COLO829 (cell line): ENCODE measurements around the gene PLLP.

Source experiments
- DNase-seq: peaks from one replicate; pipeline ENCODE4 v3.0.0; 2012; ENCODE audit warnings: low spot score

Gene PLLP

GRCh38 chr16:57256601-57257395, 27.7 kb downstream of the PLLP start:
- no peak for DNase-seq

GRCh38 chr16:57255686-57256415, 28.6 kb downstream of the PLLP start:
- no peak for DNase-seq

GRCh38 chr16:57253466-57253865, 31.0 kb downstream of the PLLP start:
- DNase-seq: no peak

- DNase-seq: no peak
Observed at GRCh38 chr16:57252148-57252721, 32.2 kb downstream of the PLLP start.

GRCh38 chr16:57251352-57251751, 33.1 kb downstream of the PLLP start:
- DNase-seq: no peak

- no peak for DNase-seq
Observed at GRCh38 chr16:57245472-57246113, 38.9 kb downstream of the PLLP start.

- DNase-seq: peak; percentile 93
Observed at GRCh38 chr16:57244767-57245471, 39.6 kb downstream of the PLLP start, which contains the start of gene ARL2BP. TSS of gene ARL2BP (plus strand) at chr16:57245259. CDS start at chr16:57245368, 109 bp downstream.

- no peak for DNase-seq
Observed at GRCh38 chr16:57244463-57244766, 40.1 kb downstream of the PLLP start.

GRCh38 chr16:57242650-57243049, 41.8 kb downstream of the PLLP start:
- DNase-seq: no peak

GRCh38 chr16:57240851-57241250, 43.6 kb downstream of the PLLP start:
- DNase-seq: no peak

- DNase-seq: no peak
Observed at GRCh38 chr16:57239107-57239506, 45.4 kb downstream of the PLLP start.

GRCh38 chr16:57238682-57239081, 45.8 kb downstream of the PLLP start:
- DNase-seq: no peak

- DNase-seq: no peak
Observed at GRCh38 chr16:57236022-57236350, 48.5 kb downstream of the PLLP start.

GRCh38 chr16:57235128-57236021, 49.1 kb downstream of the PLLP start:
- DNase-seq: no peak

- no peak for DNase-seq
Observed at GRCh38 chr16:57234707-57235092, 49.8 kb downstream of the PLLP start.

- DNase-seq: no peak
Observed at GRCh38 chr16:57233944-57234706, 50.3 kb downstream of the PLLP start.

- no peak for DNase-seq
Observed at GRCh38 chr16:57231821-57232350, 52.6 kb downstream of the PLLP start.

- no peak for DNase-seq
Observed at GRCh38 chr16:57229079-57229478, 55.4 kb downstream of the PLLP start.

- DNase-seq: no peak
Observed at GRCh38 chr16:57226701-57227621, 57.5 kb downstream of the PLLP start.
